HG03521 (cell line): ENCODE results near the gene CLIC3.

ENCODE experiments used
- ATAC-seq: cut with Tn5 transposase; IDR thresholded peaks from one replicate; pipeline ENCODE4 v1.9.1; 2021; ENCODE audit warnings: mild to moderate bottlenecking, moderate library complexity; ENCODE audit not compliant: unreplicated experiment

Gene CLIC3

DNA sequence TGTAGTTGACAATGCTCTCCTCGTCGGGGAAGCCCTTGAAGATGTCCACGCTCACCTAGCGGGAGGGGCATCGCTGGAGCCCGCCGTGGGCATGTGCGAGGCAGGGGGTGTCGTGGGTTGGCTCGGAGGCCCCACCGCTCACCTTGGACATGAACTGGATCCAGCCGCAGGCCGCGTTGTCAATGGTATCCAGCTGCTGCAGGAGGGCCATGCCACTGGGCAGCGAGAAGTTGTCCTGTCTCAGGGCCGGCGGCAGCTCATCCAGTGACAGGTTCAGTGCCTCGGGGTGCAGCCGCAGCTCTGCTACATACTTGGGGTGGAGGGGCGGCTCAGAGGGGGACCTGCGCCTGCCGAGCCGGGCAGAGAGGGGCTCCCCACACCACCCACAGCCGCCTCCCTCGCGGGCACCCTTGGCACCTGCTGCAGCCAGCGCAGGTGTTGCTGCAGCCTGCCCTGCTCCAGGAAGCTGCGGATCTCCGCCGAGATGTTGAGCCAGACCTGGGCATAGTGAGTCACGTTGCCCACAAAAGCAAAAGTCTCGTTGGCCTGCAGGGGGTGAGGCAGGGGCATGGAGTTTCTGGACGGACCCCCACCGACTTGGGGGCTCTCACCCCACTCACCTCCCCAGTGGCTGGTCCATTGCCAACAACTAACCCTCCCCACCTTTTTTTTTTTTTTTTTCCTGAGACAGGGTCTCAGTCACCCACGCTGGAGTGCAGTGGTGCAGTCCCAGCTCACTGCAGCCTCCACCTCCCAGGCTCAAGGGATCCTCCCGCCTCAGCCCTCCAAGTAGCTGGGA lies 22.6 kb upstream of the CLIC3 start:
- no peak for ATAC-seq

DNA sequence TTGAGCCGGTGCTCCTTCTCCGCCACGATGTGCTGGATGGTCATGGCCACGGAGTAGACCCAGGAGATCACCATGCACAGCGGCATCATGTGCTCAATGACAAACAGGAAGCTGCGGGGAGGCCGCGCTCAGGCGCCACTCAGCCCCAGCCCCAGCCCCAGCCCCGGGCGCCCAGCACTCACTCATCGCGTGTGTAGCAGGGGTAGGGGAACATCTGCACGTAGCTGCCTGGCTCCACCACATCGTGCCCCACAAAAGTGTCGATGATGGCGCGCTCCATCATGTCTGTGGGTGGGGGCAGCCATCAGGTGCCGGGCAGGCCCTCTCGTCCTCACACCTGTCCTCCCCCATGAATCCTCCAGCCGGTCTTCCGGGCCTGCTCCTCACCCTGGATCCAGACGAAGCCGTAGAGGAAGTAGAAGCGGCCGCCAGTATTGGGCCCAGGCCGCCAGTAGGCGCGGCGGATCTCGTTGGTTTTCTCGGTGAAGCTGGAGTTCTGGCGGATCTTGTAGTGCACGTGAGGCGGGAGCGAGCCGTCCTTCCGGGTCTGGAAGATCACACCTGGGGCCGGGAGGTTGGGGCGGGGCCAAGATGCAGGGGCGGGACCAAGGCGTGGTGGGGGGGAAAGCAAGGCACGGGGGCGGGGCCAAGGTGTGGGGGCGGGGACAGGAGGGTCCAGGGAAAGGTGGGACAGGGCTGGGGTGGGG lies 21.6 kb upstream of the CLIC3 start:
- no peak for ATAC-seq

DNA sequence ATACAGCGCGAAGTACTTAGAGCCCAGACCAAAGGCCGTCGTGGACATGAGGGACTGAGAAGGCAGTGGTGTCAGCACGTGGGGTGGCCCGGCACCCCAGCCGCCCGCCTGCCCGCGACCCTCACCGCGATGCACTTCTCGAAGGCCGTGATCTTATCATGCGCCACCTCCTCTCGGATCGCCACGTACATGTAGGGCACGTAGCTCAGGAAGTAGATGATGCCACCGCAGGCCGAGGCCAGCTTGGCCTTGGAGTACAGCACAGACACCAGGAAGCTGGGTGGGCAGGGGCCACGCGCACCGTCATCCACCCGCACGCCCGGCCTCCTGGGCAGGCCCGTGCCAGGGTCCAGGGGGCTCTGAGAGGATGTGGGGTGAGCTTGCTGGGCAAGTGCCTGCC lies 20.7 kb upstream of the CLIC3 start:
- ATAC-seq = no peak

DNA sequence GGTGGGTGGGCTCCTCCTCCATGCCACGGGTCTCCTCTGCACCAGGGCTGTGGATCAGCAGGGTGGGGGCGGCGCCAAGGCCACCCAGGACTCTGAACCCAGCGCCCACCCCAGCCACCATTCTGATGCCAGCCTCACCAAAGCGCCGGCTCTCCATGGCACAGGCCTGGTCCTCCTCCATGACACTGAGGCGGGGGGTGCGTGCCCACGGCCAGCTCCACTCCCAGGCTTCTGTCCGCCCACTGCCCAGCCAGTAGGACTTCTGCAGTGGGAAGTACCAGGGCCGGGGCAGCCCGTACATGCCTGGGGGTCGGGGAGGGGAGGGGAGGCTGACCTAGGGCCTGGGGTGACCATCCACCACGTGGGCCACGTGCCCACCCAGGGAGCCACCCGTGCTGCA lies 20.1 kb upstream of the CLIC3 start:
- ATAC-seq = no peak

DNA sequence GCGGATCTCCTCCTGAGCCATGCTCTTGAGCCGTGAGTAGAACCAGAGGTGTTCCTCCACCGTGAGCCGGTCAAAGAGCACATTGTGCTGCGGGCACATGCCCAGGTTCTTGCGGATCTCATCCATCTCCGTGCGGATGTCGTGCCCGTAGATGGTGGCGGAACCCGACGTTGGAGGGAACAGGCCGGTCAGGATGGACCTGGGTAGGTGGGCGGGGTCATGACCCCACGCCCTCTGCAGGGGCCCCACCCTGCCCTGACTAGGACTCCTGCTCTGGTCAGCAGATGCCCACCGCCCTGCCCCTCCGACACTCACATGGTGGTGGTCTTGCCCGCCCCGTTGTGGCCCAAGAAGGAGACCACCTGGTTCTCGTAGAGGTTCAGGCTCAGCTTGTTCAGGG lies 19.6 kb upstream of the CLIC3 start:
- ATAC-seq = no peak

DNA sequence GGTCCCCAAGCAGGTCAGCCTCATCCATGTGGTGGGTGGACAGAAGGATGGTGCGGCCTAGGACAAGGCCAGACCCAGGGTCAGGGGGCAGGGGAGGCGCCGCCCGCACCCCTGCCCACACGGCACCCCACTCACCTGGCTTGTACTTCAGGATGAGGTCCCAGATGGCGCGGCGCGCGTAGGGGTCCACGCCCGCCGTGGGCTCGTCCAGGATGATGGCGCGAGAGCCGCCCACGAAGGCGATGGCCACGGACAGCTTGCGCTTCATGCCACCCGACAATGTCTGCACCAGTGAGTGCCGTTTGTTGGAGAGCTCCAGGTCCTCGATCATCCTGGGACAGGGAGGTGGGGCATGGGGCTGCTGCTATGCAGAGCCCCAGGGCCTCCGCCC lies 19.2 kb upstream of the CLIC3 start:
- ATAC-seq = no peak

DNA sequence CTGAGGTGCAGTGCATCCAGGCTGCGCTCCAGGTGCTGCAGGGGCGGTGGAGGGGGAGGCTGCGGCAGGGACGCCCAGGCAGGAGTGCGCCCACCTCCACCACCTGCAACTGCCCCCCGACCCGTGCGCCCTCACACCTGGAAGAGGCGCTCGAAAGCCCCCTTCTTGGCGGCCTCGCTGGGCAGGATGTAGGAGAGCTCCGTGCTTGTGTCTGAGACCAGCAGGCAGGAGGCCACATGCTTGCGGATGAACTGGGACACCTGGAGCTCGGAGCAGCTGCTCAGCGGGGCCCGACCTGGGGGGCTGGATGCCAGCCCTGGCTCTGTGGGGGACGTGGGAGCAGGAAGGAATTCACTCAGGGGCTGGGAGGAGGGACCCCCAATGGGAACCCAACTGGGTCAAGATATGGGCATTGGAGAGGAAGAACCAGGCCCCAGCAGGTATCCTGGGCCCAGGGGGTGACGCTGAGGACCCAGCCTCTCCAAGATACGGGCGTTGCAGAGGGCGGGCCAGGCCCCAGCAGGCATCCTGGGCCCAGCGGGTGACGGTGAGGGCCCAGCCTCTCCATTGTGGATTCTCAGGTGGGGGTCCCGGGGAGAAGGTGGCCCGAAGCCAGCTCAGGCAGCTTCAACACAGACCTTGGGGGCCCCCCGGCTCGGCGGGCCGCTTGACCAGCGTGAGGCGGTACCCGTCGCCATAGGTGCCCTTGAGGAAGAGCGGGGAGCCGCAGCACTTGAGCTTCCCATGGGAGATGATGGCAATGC lies 18.6 kb upstream of the CLIC3 start:
- ATAC-seq = no peak

DNA sequence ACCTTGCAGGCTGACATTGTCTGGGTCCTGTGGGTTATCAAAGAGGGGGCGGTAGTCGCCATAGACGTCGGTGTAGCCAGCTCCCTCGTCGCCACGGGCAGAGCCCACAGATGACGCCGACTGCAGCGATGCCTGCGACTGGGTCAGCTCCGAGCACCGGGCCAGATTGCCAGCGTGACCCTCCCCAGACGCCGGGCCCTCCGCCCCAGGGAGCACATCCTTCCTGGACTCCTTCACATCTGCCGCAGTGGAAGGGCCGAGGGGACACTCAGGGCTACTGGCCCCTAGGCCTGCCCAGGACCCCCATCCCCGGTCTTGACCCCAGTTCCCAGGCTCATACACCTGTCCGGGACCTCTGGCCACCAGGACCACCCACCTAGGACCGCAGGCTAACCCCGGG lies 17.8 kb upstream of the CLIC3 start:
- ATAC-seq = no peak

DNA sequence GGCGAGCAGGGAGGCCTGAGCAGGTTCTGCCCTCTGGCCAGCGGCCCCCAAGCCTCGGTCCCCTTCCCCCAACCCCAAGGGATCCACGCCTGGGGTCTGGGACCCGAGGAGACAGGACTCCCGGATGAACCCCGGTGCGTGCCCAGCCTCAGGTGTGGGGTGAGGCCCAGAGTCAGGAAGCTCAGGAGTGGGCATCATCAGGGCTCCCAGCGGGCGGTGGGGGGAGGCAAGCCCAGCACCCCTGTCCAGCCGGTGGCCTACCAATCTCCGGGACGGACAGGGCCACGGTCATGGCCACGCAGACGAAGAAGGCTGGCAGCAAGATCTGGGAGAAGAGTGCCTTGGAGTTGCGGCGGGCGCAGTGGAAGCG lies 17.2 kb upstream of the CLIC3 start:
- ATAC-seq = no peak

DNA sequence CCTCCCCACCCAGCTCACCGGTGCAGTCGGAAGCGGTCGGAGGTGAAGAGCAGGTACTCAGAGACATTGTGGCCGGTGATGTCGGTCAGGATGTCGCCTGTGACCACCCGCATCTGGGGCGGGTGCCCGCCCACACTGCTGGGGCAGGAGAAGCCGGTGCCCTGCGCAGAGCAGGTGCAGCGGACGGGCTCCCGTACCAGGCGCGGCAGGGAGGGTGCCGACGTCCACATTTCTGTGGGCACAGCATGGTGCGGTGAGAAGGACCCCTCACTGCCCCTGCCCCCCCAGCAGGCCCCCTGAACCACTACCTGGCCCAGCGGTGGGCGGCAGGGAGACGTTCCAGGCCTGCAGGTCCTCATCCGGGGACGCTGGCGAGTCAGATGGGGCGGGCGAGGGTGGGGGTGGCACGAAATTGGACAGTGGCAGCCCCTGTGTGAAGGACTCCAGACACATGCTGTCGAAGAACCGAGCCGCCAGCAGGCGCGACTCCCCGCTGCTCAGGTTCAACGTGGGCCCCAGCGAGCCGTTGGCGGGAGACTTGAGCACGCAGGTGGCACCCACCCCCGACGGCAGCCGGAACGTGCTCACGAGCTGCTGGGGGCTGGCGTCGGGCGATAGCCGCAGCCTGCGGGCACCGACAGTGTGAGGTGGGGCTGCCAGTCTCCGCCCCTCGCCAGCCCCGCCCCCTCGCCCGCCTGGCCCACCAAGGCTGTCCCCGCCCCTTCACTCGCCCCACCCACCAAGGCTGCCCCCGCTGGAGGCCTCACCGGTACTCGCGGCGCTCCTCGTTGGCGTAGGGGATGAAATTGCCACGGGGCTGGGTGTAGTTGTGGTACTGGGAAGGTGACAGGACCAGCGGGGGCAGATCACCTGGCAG lies 16.6 kb upstream of the CLIC3 start:
- ATAC-seq = no peak

DNA sequence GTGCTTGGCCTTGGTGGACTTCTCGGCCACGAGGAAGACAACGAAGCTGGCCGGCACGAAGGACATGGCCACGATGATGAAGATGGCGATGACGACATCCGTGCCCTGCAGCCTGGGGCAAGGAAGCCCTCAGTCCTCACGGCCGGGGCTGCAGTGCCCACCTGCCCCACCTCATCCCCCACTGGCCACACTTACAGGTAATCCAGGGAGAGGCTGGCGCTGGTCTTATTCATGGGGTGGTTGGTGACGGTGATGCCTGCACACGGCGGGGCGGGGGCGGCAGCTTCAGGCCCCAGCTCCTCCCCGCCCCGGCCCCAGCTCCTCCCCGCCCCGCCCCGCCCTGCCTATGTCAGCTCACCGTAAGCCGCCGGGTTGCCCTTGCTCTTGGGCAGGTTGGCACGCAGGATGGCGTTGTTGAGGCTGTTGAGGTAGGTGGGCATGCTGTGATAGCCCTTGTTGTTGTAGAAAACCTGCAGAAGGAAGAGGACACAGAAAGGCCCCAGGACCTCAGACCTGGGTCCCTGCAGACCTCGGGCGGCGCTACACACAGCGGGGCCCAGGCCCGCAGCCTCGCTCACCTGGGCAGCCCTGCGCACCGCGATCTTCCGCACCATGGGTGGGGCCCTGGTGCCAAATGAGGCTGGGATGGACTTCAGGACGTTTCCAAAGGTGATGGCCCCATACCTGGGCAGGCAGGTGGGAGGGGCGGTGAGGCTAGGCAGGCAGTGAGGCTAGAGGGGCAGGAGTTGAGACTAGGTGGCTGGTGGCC lies 15.7 kb upstream of the CLIC3 start:
- no peak for ATAC-seq

DNA sequence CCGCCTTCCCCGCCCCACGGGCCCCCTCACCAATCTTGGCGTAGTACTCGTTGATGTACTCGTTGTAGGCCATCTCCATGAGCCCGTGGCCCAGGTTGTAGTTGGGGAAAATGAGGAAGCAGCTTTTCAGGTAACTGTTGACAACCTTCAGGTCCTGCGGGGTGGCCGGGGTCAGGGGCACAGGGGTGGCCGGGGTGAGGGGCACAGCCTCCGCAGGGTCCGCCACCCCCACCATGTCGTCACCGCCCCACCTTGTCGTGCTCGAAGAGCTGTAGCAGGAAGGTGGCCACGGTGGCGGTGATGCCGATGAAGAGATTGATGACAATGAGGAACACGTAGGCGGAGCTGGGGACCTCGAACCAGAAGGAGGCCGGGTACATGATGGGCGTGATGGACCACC lies 14.8 kb upstream of the CLIC3 start:
- ATAC-seq = no peak

DNA sequence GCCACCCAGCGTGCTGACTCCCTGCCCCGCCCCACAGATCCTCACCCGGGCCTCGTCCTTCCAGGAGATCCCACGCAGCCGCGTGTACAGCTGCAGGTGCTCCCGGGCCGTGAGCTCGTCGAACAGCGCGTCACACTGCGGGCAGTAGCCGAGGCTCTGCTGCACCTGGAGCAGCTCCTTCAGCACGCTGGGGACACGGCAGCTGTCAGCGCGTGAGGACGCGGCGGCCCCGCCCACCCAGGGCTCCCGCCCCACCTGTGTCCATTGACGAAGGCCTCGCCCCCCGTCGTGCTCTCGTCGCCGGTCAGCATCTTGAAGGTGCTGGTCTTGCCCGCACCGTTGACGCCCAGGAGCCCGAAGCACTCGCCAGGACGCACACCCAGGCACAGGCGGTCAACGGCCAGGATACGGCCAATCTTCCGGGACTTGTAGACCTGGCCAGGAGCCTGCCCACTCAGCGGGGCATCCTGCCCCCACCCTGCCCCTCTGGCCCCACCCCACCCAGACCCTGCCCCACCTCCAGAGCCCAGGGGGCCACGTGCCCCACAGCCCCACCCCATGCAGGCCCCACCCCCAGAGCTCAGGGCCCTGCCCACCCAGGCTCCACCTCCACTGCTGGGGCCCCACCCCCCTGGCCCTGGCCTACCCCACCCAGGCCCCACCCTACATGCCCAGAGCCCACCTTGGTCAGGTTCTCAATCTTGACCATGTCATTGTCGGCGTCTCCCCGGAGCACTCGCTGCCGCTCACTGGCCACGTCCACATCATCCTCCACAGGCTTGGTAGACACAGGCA lies 13.8 kb upstream of the CLIC3 start:
- ATAC-seq = no peak

DNA sequence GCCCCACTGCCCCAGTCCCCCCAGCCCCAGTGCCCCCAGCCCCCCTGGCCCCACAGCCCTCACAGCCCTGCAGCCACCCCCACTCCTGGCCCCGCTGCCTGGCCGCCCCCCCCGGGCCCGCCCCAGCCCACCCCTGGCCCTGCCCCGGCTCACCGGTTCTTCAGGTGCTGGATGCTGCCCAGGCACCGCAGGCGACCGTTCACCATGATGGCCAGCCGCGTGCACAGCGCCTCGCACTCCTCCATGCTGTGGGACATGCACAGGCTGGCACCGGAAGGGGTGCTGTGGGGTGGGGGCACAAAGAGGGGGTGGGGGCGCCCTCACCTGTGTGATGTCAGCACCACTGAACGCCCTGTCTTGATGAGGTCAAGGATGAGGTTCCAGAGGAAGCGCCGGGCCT lies 12.8 kb upstream of the CLIC3 start:
- no peak for ATAC-seq

DNA sequence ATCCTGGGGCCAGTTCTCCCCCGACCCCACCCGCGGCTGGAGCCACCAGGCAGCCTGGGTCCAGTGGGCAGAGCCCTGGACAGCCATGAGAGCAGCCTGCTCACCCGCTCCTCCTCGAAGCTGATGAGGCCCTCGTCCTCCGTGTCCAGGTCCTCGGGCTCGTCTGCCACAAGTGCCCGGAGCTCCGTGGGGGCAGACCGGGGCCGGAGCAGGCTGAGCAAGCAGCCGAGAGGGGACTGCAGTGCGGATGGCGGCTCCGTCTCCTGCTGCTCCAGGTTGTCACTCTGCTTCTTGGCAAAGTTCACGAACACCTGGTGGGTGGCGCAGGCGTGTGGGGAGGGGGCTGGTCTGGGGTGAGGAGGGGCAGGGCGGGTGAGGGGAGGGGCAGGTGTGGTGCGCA lies 11.9 kb upstream of the CLIC3 start:
- ATAC-seq = no peak

DNA sequence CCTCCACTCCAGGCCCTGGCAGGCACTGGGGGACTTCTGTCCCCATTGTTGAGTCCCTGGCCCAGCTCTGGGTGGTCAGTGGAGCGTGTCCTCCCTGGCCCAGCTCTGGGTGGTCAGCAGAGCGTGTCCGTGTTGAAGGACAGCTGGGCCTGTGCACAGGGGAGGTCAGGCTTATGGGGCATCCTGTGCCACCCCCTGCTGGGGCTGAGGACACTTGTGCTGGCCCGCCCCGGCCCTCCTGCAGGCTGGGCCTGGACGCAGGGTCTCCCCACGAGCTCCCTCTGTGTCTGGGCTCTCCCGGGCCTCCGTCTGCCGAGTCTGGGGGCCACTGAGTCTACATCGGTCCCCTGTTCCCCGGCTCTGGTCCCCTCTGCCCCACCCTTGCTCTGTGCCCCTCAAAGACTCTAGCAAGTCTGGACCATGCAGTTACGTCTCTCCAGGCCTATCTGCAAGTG lies 11.5 kb upstream of the CLIC3 start:
- ATAC-seq = no peak

DNA sequence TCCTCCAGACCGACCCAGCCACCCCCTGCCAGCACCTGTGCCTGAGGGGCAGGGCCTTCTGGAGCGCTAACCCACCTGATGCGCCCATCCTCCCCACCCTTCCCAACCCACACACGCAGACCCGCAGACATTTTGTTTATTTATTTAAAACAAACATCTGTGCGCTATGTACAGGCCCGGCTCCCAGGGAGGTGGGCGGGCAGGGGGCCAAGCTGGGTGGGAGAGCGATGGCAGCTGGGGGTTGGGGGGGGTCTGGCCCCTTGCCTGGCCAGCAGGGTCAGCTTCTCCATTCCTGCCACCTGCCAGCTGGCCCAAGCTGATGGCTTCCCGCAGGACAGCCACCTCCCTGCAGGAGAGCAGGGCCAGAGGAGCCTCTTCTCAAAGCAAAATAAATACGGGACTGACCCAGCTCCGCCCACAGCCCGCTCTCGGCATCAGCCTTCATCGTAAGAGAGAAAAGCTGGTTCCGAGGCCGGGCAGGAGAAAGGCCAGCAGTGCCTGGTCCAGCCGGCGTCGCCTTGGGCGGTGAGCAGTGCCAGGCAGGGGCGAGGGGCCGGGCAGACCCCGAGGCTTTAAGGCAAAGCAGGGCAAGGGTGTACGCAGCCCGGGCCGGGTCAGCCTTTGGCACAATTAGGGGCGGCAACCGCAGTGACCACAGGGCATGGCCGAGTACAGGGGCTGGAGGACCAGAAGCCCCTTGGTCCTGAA lies 10.9 kb upstream of the CLIC3 start:
- no peak for ATAC-seq

DNA sequence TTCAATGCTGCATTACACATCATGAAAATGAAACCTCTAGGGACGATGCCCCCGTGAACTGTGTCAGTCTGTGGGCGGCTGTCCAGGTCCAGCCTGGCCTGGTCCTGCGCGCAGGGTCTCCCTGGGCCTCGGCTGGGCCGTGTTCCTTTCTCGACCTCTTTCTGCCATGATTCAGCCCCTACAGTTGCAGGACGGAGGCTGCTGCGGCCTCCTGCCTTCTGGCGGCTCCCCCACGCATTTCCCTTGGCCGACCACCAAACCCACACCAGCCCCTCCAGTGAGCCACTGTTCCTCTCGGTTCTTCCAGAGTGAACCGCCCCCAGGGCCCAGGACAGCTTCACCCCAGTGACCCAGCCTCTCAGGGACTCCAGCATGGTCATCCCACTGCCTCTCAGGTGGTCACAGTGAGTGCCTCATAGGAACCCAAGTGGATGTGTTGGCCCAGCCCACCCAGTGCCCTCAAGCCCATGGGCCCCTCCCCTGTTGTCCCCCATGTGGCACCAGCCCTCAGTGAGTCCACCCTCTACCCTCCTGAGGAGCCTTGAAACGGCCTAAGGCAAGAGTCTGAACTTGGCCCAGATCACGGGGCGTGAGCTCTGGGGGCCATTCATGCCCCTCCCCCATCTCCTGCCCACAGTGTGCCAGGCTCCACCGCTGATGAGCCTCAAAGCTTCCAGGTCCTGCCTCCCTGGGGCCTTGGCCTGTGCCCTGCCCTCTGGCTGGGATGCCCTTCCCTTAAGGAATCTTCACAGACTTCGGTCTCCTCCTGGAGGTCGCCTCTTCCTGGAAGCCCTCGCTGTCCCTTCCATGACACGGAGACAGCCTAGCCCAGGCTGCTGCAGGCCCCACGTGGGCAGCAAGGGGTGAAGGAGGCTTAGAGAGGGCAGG lies 10.0 kb upstream of the CLIC3 start:
- no peak for ATAC-seq
